Gastroesophageal sphincter (tissue), 3 donors: ENCODE measurements around the gene C15orf62.

Experiments
- EP300 ChIP-seq: sonication (generic); formaldehyde crosslinking; IDR thresholded peaks from one replicate; pipeline ENCODE4 v1.6.1; 2017; ENCODE audit warnings: antibody characterized with exemption, mild to moderate bottlenecking
- POLR2A ChIP-seq, 2 donors: fragments of 450-650 bp; IDR thresholded peaks; one replicate each; pipeline ENCODE4 v1.6.1; 2017; ENCODE audit warnings: antibody characterized with exemption in 2 of 2, mild to moderate bottlenecking in 2 of 2, moderate library complexity in 1 of 2
- POLR2AphosphoS5 ChIP-seq: sonication (generic); formaldehyde crosslinking; IDR thresholded peaks from one replicate; pipeline ENCODE4 v1.6.1; 2017; ENCODE audit warnings: antibody characterized with exemption
- TF ChIP-seq, protein P1 (sequence below), 4 experiments: fragments of 200-600 bp in 2 of 4; fragments of 450-650 bp in 2 of 4; sonication (generic) in 1 of 4; IDR thresholded peaks; one replicate each; pipeline ENCODE4 v1.5.1; 2017 to 2019; ENCODE audit warnings: antibody characterized with exemption in 4 of 4, mild to moderate bottlenecking in 2 of 4, moderate library complexity in 2 of 4

DNA sequence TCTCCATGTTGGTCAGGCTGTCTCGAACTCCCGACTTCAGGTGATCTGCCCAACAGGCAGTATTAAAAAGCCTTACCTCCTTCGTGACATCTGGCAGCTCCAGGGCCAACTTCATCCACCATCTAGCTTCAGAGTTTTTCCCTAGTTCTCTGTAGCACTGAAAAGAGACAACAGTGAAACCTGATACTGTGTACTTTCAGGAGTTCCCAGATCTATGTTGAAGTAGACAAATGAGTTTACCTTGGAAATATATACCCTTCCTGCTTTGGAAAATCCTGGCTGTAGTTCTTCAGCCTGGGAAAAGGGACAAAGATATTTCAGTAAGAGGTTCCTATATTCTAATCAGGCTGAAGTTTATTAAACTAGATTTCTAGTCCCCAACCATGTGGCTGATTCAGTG is 32.7 kb upstream of the C15orf62 start:
- TF ChIP-seq POLR2A (IDR thresholded peaks at IDR 0.05) (no peak), POLR2AphosphoS5 (no peak), EP300 (no peak)
- TF ChIP-seq, protein P1, sequence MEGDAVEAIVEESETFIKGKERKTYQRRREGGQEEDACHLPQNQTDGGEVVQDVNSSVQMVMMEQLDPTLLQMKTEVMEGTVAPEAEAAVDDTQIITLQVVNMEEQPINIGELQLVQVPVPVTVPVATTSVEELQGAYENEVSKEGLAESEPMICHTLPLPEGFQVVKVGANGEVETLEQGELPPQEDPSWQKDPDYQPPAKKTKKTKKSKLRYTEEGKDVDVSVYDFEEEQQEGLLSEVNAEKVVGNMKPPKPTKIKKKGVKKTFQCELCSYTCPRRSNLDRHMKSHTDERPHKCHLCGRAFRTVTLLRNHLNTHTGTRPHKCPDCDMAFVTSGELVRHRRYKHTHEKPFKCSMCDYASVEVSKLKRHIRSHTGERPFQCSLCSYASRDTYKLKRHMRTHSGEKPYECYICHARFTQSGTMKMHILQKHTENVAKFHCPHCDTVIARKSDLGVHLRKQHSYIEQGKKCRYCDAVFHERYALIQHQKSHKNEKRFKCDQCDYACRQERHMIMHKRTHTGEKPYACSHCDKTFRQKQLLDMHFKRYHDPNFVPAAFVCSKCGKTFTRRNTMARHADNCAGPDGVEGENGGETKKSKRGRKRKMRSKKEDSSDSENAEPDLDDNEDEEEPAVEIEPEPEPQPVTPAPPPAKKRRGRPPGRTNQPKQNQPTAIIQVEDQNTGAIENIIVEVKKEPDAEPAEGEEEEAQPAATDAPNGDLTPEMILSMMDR (IDR thresholded peaks at IDR 0.05) = no peak
